Endothelial cell of umbilical vein (primary cell): ENCODE measurements around the gene APMAP. TPM values are rescaled to one million over a fixed set of nuclear protein-coding genes. Genes with fewer than 3 reads are reported as not detected.

Experiments
- BruUV-seq: library from RNA; stranded (reverse); fragments of 400-500 nt; replicated peaks from 2 replicates; lab custom pipeline; 2021; lab: Mats Ljungman, UMichigan
- CTCF ChIA-PET: fragments of 300-600, 350-600 bp; sonication (Branson Sonifier 250); formaldehyde crosslinking; loops from one replicate; lab custom pipeline; 2021; ENCODE audit warnings: antibody characterized with exemption, inconsistent platforms; lab: Charles Lee
- POLR2A ChIA-PET: fragments of 300-600, 350-600 bp; sonication (Branson Sonifier 250); formaldehyde crosslinking; loops from one replicate; lab custom pipeline; 2021; ENCODE audit warnings: antibody characterized with exemption, inconsistent platforms; lab: Charles Lee
- DNase-seq: peaks from one replicate; pipeline ENCODE4 v3.0.0-alpha.2; 2011; ENCODE audit warnings: low read depth, low spot score
- FAIRE-seq: peaks from 2 replicates; lab custom pipeline; 2011; peaks lifted over from hg19 to GRCh38; lab: Jason Lieb, UNC
- H2AFZ ChIP-seq: 2 replicates; pipeline ENCODE4 v1.6.0; 2012; ENCODE audit warnings: low read depth, low read length, control low read depth, inconsistent platforms
- H3K27ac ChIP-seq: 2 replicates; pipeline ENCODE4 v1.5.1; 2011; ENCODE audit warnings: low read depth, mild to moderate bottlenecking, control low read depth, low read length, moderate library complexity; ENCODE audit not compliant: insufficient read depth
- H3K27me3 ChIP-seq, 2 experiments: 2 replicates each; pipeline versions ENCODE4 v1.6.0 to v1.6.1; 2011; ENCODE audit warnings: low read length in 2 of 2, mixed read lengths in 1 of 2; ENCODE audit not compliant: control insufficient read depth in 2 of 2, insufficient read depth in 2 of 2
- H3K36me3 ChIP-seq, 2 experiments: 2 replicates in 1 of 2; 3 replicates in 1 of 2; pipeline ENCODE4 v1.5.1; 2011; ENCODE audit warnings: low read length in 2 of 2, mild to moderate bottlenecking in 1 of 2, moderate library complexity in 1 of 2; ENCODE audit not compliant: control insufficient read depth in 2 of 2, insufficient read depth in 2 of 2; ENCODE audit errors: extremely low read depth in 1 of 2
- H3K4me1 ChIP-seq: 3 replicates; pipeline ENCODE4 v1.5.1; 2011; ENCODE audit warnings: mild to moderate bottlenecking, low read length; ENCODE audit not compliant: control insufficient read depth, insufficient read depth; ENCODE audit errors: extremely low read depth
- H3K4me2 ChIP-seq: 2 replicates; pipeline ENCODE4 v1.6.1; 2011; ENCODE audit warnings: low read length, control low read depth, mixed read lengths; ENCODE audit not compliant: insufficient read depth
- H3K4me3 ChIP-seq, 3 experiments: fragments of 200-600 bp in 1 of 3; sonication (generic), shearing (Covaris generic) in 1 of 3; replicated peaks in 1 of 3; 2 replicates each; pipeline ENCODE4 v1.5.1; 2011 to 2016; ENCODE audit warnings: control low read depth in 3 of 3, low read length in 3 of 3, mild to moderate bottlenecking in 2 of 3, inconsistent platforms in 1 of 3, low read depth in 1 of 3, moderate library complexity in 1 of 3; ENCODE audit not compliant: insufficient read depth in 1 of 3
- H3K79me2 ChIP-seq: 2 replicates; pipeline ENCODE4 v1.6.0; 2012; ENCODE audit warnings: low read length, inconsistent platforms; ENCODE audit not compliant: control insufficient read depth, insufficient read depth
- H3K9ac ChIP-seq: replicated peaks from 2 replicates; pipeline ENCODE3; 2011; ENCODE audit warnings: low read length, control low read depth; ENCODE audit not compliant: insufficient read depth; ENCODE audit errors: extremely low read depth
- H3K9me1 ChIP-seq: replicated peaks from 3 replicates; pipeline ENCODE4 v1.6.0; 2011; ENCODE audit warnings: mild to moderate bottlenecking, low read length; ENCODE audit not compliant: control insufficient read depth, insufficient read depth; ENCODE audit errors: extremely low read depth
- H3K9me3 ChIP-seq: replicated peaks from 2 replicates; pipeline ENCODE4 v1.5.1; 2012; ENCODE audit warnings: low read length, inconsistent platforms; ENCODE audit not compliant: control insufficient read depth, insufficient read depth
- H4K20me1 ChIP-seq: replicated peaks from 2 replicates; pipeline ENCODE3; 2011; ENCODE audit warnings: mild to moderate bottlenecking, low read length; ENCODE audit not compliant: control insufficient read depth, insufficient read depth; ENCODE audit errors: extremely low read depth
- EZH2 ChIP-seq: IDR thresholded peaks from 2 replicates; pipeline ENCODE4 v1.6.1; 2012; ENCODE audit warnings: borderline replicate concordance, low read depth, mild to moderate bottlenecking, moderate library complexity, low read length, inconsistent platforms; ENCODE audit not compliant: severe bottlenecking
- FOS ChIP-seq: IDR thresholded peaks from 2 replicates; pipeline ENCODE4 v1.6.1; 2011; ENCODE audit warnings: mild to moderate bottlenecking, low read length, moderate library complexity, borderline replicate concordance; ENCODE audit not compliant: insufficient read depth
- GATA2 ChIP-seq: IDR thresholded peaks from 2 replicates; pipeline ENCODE4 v1.7.0; 2011; ENCODE audit warnings: low read depth, mild to moderate bottlenecking, moderate library complexity, mixed read lengths, low read length; ENCODE audit not compliant: insufficient read length, insufficient read depth
- JUN ChIP-seq: IDR thresholded peaks from 2 replicates; pipeline ENCODE4 v1.6.1; 2011; ENCODE audit warnings: borderline replicate concordance, low read depth; ENCODE audit not compliant: insufficient read length, insufficient read depth
- MAX ChIP-seq: IDR thresholded peaks from 2 replicates; pipeline ENCODE4 v1.6.1; 2011; ENCODE audit not compliant: insufficient read depth, insufficient read length
- MYC ChIP-seq: IDR thresholded peaks from one replicate; pipeline ENCODE4 v1.6.1; 2011; ENCODE audit warnings: mild to moderate bottlenecking, low read depth, low read length
- POLR2A ChIP-seq: IDR thresholded peaks from 2 replicates; pipeline ENCODE4 v1.6.1; 2012; ENCODE audit warnings: low read depth, mild to moderate bottlenecking, control low read depth, low read length
- POLR2AphosphoS5 ChIP-seq: IDR thresholded peaks from 2 replicates; pipeline ENCODE4 v1.6.1; 2012; ENCODE audit warnings: low read depth, mild to moderate bottlenecking, control low read depth, low read length, moderate library complexity; ENCODE audit not compliant: insufficient read depth
- dilution Hi-C: fragments of 300-500 bp; cut with MboI; formaldehyde crosslinking; loops from one replicate; pipeline ENCODE4 v1.15.0; 2019; ENCODE audit warnings: low sequenced_read_pairs; ENCODE audit not compliant: extremely low pct_ligation_motif_present
- intact Hi-C: fragments of 100-400 bp; cut with micrococcal nuclease; formaldehyde crosslinking; loops from one replicate; pipeline ENCODE4 v1.10.0; 2022
- polyA plus RNA-seq, 4 experiments: library from polyadenylated mRNA; depleted of rRNA in 3 of 4; stranded (reverse) in 3 of 4; unstranded in 1 of 4; fragments of >200 nt; gene quantifications; 2 replicates each; pipeline versions ENCODE4 v1.2.1 to v1.2.3, GENCODE V29; 2011 to 2012; ENCODE audit warnings: missing spikeins in 1 of 4
- total RNA-seq: library from RNA; stranded (reverse); gene quantifications from 2 replicates; pipeline ENCODE4 v1.2.3, GENCODE V29; 2021
- TF ChIP-seq, protein P1 (sequence below), 2 donors: IDR thresholded peaks; 1 replicate in 1 of 2; 2 replicates in 1 of 2; pipeline ENCODE4 v1.5.1; 2011; ENCODE audit warnings: low read length in 2 of 2, mild to moderate bottlenecking in 2 of 2, moderate library complexity in 2 of 2, control low read depth in 1 of 2, inconsistent platforms in 1 of 2, low read depth in 1 of 2; ENCODE audit not compliant: insufficient read depth in 1 of 2; ENCODE audit errors: extremely low read depth in 1 of 2

The APMAP gene
- total and polyA plus RNA-seq, 2 donors (not counting 3 experiments of a cell fraction or from before 2014, with no cell fraction given): 80.7 to 110 TPM

DNA sequence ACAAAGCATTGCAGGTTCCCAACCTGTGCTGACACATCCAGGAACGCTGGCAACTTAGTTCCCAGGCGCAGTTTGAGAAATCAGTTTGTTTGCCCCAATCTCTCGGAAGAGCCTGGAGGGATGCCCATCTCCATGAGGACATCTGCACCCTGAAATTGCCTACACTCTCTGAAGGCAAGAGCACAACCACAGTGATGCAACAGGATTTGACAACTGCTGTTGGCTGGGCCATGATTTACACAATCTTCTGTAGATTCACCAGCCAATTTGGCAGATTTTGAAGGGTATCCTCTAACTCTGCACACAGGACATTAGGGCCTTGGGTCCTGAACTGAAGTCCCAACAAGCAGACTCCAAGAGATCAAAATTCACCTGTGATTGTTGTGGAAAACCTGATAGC is 3.4 kb downstream of the APMAP start:
- H3K27me3 ChIP-seq: no peaks in the 10 kb centered on the region
- TF ChIP-seq JUN: no peak
- TF ChIP-seq, protein P1, sequence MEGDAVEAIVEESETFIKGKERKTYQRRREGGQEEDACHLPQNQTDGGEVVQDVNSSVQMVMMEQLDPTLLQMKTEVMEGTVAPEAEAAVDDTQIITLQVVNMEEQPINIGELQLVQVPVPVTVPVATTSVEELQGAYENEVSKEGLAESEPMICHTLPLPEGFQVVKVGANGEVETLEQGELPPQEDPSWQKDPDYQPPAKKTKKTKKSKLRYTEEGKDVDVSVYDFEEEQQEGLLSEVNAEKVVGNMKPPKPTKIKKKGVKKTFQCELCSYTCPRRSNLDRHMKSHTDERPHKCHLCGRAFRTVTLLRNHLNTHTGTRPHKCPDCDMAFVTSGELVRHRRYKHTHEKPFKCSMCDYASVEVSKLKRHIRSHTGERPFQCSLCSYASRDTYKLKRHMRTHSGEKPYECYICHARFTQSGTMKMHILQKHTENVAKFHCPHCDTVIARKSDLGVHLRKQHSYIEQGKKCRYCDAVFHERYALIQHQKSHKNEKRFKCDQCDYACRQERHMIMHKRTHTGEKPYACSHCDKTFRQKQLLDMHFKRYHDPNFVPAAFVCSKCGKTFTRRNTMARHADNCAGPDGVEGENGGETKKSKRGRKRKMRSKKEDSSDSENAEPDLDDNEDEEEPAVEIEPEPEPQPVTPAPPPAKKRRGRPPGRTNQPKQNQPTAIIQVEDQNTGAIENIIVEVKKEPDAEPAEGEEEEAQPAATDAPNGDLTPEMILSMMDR (IDR thresholded peaks at IDR 0.05; ENCODE audit: extremely low read depth in 1 of 2, insufficient read depth in 1 of 2, low read depth in 1 of 2, low read length in 2 of 2): no peak
- no peak for TF ChIP-seq POLR2AphosphoS5
- TF ChIP-seq EZH2: no peak
- TF ChIP-seq MAX: no peak
- TF ChIP-seq MYC: no peak
- TF ChIP-seq GATA2: no peak
- no peak for TF ChIP-seq FOS
- no peak for TF ChIP-seq POLR2A
- H3K9ac ChIP-seq: no peak overlapping the region
- H3K4me3 ChIP-seq: no peak overlapping the region
- H3K4me1 ChIP-seq: peaks cover 19% of the 10 kb centered on the region
- no peaks in the 10 kb centered on the region for H4K20me1 ChIP-seq
- H3K36me3 ChIP-seq: no peaks in the 10 kb centered on the region
- no peak overlapping the region for H3K4me2 ChIP-seq
- POLR2A ChIA-PET: no interaction called here
- intact Hi-C loops: no loop called here
- no peak for FAIRE-seq
- CTCF ChIA-PET: no interaction called here
- dilution Hi-C loops: no loop called here
- BruUV-seq: no TSS peak
- DNase-seq: no peak
- H3K27ac ChIP-seq: no peak overlapping the region
- H2AFZ ChIP-seq: no peak overlapping the region
- no peaks in the 10 kb centered on the region for H3K9me1 ChIP-seq
- H3K9me3 ChIP-seq: no peaks in the 10 kb centered on the region
- peaks cover 40% of the 10 kb centered on the region for H3K79me2 ChIP-seq
